Activated CD4-positive, alpha-beta T cell treated with anti-CD3 and anti-CD28 coated beads, Interleukin-2, amount 10 ng/mL, durations not matched to agents 24 days and 14 days (primary cell): Measurements from ENCODE around the gene ISOC2. TPM values are rescaled to one million over a fixed set of nuclear protein-coding genes. Genes with fewer than 3 reads are reported as not detected.

ENCODE experiments used
- total RNA-seq: library from RNA; stranded (reverse); gene quantifications from 2 replicates; pipeline ENCODE4 v1.2.3, GENCODE V29; 2022

Gene ISOC2
- total RNA-seq, 1 donor from 2014 or later, result 35.2 TPM

Other genes starting within 250 kb of the ISOC2 start
- gene TMEM86B, start 232.9 kb downstream of the ISOC2 start, total RNA-seq, result 6.8 and 7.7 TPM in 2 replicates
- 196 and 216 TPM in 2 replicates for gene PPP6R1, start 202.6 kb downstream of the ISOC2 start, total RNA-seq
- 63.9 and 68.3 TPM in 2 replicates for gene HSPBP1, start 181.5 kb downstream of the ISOC2 start, total RNA-seq
- 5.9 and 7.9 TPM in 2 replicates for gene BRSK1, start 177.6 kb downstream of the ISOC2 start, total RNA-seq
- gene TMEM150B, start 136.3 kb downstream of the ISOC2 start, total RNA-seq, result 0.28 and 0.69 TPM in 2 replicates
- 31.3 and 32.2 TPM in 2 replicates for gene KMT5C, start 121.8 kb downstream of the ISOC2 start, total RNA-seq
- 0.26 TPM in 1 of 2 replicates, not detected in the other for gene COX6B2, start 106.9 kb downstream of the ISOC2 start, total RNA-seq
- gene GARIN5B, start 98.4 kb downstream of the ISOC2 start, total RNA-seq, result not detected in 2 replicates
- 0.21 TPM in 1 of 2 replicates, not detected in the other for gene IL11, start 91.2 kb downstream of the ISOC2 start, total RNA-seq
- not detected in 2 replicates for gene TMEM190, start 84.8 kb downstream of the ISOC2 start, total RNA-seq
- 9.7 and 11.3 TPM in 2 replicates for gene TMEM238, start 77.3 kb downstream of the ISOC2 start, total RNA-seq
- 1,992 and 2,022 TPM in 2 replicates for gene RPL28, start 75.7 kb downstream of the ISOC2 start, total RNA-seq
- 227 and 248 TPM in 2 replicates for gene UBE2S, start 53.9 kb downstream of the ISOC2 start, total RNA-seq
- gene SHISA7, start 18.3 kb downstream of the ISOC2 start, total RNA-seq, result not detected in 2 replicates
- gene C19orf85, start 3.1 kb upstream of the ISOC2 start, total RNA-seq, result not detected in 2 replicates
- gene ZNF628, start 15.0 kb upstream of the ISOC2 start, total RNA-seq, result 8.8 and 10.0 TPM in 2 replicates
- 21.7 and 23.4 TPM in 2 replicates for gene NAT14, start 23.5 kb upstream of the ISOC2 start, total RNA-seq
- 0.19 and 0.21 TPM in 2 replicates for gene SSC5D, start 26.8 kb upstream of the ISOC2 start, total RNA-seq
- gene SBK2, start 75.5 kb upstream of the ISOC2 start, total RNA-seq, result not detected in 2 replicates
- not detected in 2 replicates for gene SBK3, start 83.9 kb upstream of the ISOC2 start, total RNA-seq
- 9.6 and 10.4 TPM in 2 replicates for gene ZNF579, start 119.2 kb upstream of the ISOC2 start, total RNA-seq
- 20.4 and 21.4 TPM in 2 replicates for gene FIZ1, start 137.9 kb upstream of the ISOC2 start, total RNA-seq
- gene ZNF524, start 138.6 kb upstream of the ISOC2 start, total RNA-seq, result 17.8 and 19.0 TPM in 2 replicates
- gene ZNF865, start 144.0 kb upstream of the ISOC2 start, total RNA-seq, result 12.2 and 12.5 TPM in 2 replicates
- 3.6 and 3.7 TPM in 2 replicates for gene ZNF784, start 162.9 kb upstream of the ISOC2 start, total RNA-seq
- 38.3 and 39.1 TPM in 2 replicates for gene ZNF580, start 179.4 kb upstream of the ISOC2 start, total RNA-seq
- 32.7 and 33.0 TPM in 2 replicates for gene ZNF581, start 182.0 kb upstream of the ISOC2 start, total RNA-seq
- 8.0 and 9.0 TPM in 2 replicates for gene CCDC106, start 186.6 kb upstream of the ISOC2 start, total RNA-seq
- gene U2AF2, start 193.4 kb upstream of the ISOC2 start, total RNA-seq, result 390 and 394 TPM in 2 replicates
- 44.7 and 45.4 TPM in 2 replicates for gene EPN1, start 213.6 kb upstream of the ISOC2 start, total RNA-seq